Measurements from ENCODE around the gene KRTAP9-7.

DNA sequence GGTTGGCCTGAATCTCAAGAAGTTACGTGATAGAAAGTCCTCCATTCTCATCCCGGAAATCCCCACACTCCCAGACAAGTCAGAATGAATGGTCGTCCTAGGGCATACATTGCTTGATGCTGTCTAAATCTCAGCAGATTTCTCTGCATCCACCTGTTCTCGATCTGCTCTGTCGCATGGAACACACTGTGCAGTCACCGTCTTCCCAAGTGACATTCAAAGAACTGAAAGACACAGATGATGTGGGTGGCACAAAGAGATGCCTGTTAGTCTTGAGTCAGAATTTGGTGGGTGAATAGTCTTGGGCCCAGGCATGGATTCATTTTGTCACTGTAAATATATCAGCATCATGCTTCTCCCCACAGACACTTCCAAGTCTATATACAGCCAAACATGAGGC, 43.8 kb upstream of the KRTAP9-7 start:
- no peak for TF ChIP-seq EZH2 (IDR thresholded peaks at IDR 0.05; ENCODE audit: borderline replicate concordance, low read depth, low read length, poor library complexity, severe bottlenecking)
- TF ChIP-seq, protein P1, sequence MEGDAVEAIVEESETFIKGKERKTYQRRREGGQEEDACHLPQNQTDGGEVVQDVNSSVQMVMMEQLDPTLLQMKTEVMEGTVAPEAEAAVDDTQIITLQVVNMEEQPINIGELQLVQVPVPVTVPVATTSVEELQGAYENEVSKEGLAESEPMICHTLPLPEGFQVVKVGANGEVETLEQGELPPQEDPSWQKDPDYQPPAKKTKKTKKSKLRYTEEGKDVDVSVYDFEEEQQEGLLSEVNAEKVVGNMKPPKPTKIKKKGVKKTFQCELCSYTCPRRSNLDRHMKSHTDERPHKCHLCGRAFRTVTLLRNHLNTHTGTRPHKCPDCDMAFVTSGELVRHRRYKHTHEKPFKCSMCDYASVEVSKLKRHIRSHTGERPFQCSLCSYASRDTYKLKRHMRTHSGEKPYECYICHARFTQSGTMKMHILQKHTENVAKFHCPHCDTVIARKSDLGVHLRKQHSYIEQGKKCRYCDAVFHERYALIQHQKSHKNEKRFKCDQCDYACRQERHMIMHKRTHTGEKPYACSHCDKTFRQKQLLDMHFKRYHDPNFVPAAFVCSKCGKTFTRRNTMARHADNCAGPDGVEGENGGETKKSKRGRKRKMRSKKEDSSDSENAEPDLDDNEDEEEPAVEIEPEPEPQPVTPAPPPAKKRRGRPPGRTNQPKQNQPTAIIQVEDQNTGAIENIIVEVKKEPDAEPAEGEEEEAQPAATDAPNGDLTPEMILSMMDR (conservative IDR thresholded peaks at IDR 0.05; ENCODE audit: low read depth, low read length): no peak
